Activated naive CD4-positive, alpha-beta T cell treated with anti-CD3 and anti-CD28 coated beads, Interleukin-2, amount 10 ng/mL, durations not matched to agents 7 days and 5 days (primary cell): ENCODE results near the gene ZMAT5.

Experiments used
- CTCF ChIA-PET: fragments of 350-600 bp; sonication (Branson Sonifier 250); formaldehyde crosslinking; loops from one replicate; lab custom pipeline; 2021; ENCODE audit warnings: antibody characterized with exemption; lab: Charles Lee
- DNase-seq: peaks from one replicate; pipeline ENCODE4 v3.0.0-alpha.2; 2020
- H3K27ac Mint-ChIP-seq: one replicate; pipeline ENCODE4 v1.8.0; 2021; ENCODE audit warnings: mild to moderate bottlenecking, moderate library complexity, mixed read lengths
- H3K27me3 Mint-ChIP-seq: one replicate; pipeline ENCODE4 v1.8.0; 2021; ENCODE audit warnings: mild to moderate bottlenecking, mixed read lengths
- H3K36me3 Mint-ChIP-seq: one replicate; pipeline ENCODE4 v1.8.0; 2021; ENCODE audit warnings: mixed read lengths
- H3K4me1 Mint-ChIP-seq: one replicate; pipeline ENCODE4 v1.8.0; 2021; ENCODE audit warnings: mixed read lengths
- H3K4me3 Mint-ChIP-seq: one replicate; pipeline ENCODE4 v1.8.0; 2021; ENCODE audit warnings: mild to moderate bottlenecking, moderate library complexity, mixed read lengths
- H3K9me3 Mint-ChIP-seq: one replicate; pipeline ENCODE4 v1.8.0; 2021; ENCODE audit warnings: mixed read lengths

Gene ZMAT5

GRCh38 chr22:29773233-29773632 lies 6.4 kb upstream of the ZMAT5 start:
- CTCF ChIA-PET: interaction anchor here (1.0 to 1.1 kb wide), 2 partner anchors 72 to 232 kb away, joined by 3 read pairs; no protein-coding TSS in a partner anchor
- no peak for DNase-seq
- Mint-ChIP-seq H3K27ac (no peak overlapping the region), H3K27me3 (peaks cover 4% of the 10 kb centered on the region), H3K4me3 (no peak overlapping the region), H3K9me3 (no peaks in the 10 kb centered on the region), H3K4me1 (peaks cover 11% of the 10 kb centered on the region), H3K36me3 (peaks cover 19% of the 10 kb centered on the region)

- H3K36me3 Mint-ChIP-seq: peaks cover 23% of the 10 kb centered on the region
- no peak overlapping the region for H3K4me3 Mint-ChIP-seq
- no peaks in the 10 kb centered on the region for H3K9me3 Mint-ChIP-seq
- no peaks in the 10 kb centered on the region for H3K27me3 Mint-ChIP-seq
- H3K4me1 Mint-ChIP-seq: peaks cover 17% of the 10 kb centered on the region
- CTCF ChIA-PET: interaction anchor here (0.8 to 1.0 kb wide), 2 partner anchors 71 to 306 kb away, joined by 3 read pairs; no protein-coding TSS in a partner anchor
- no peak for DNase-seq
- no peak overlapping the region for H3K27ac Mint-ChIP-seq
Measured at GRCh38 chr22:29772170-29772641, 5.4 kb upstream of the ZMAT5 start.

- Mint-ChIP-seq H3K4me1 (peaks cover 37% of the 10 kb centered on the region), H3K27me3 (no peaks in the 10 kb centered on the region), H3K9me3 (no peaks in the 10 kb centered on the region), H3K4me3 (no peak overlapping the region), H3K36me3 (peaks cover 24% of the 10 kb centered on the region), H3K27ac (no peak overlapping the region)
- CTCF ChIA-PET: interaction anchor here (1.5 kb wide), 1 partner anchor 12 kb away, joined by 3 read pairs; no protein-coding TSS in a partner anchor
- no peak for DNase-seq
Measured at GRCh38 chr22:29769723-29770321, 3.0 kb upstream of the ZMAT5 start.

- no peaks in the 10 kb centered on the region for H3K27me3 Mint-ChIP-seq
- peaks cover 39% of the 10 kb centered on the region for H3K4me1 Mint-ChIP-seq
- DNase-seq: no peak
- CTCF ChIA-PET: no interaction called here
- no peaks in the 10 kb centered on the region for H3K9me3 Mint-ChIP-seq
- peak overlapping the region; percentile 99 for H3K4me3 Mint-ChIP-seq
- peak overlapping the region; percentile 91 for H3K27ac Mint-ChIP-seq
- H3K36me3 Mint-ChIP-seq: peaks cover 24% of the 10 kb centered on the region
Measured at GRCh38 chr22:29768052-29768693, 1.4 kb upstream of the ZMAT5 start.

- no peaks in the 10 kb centered on the region for H3K27me3 Mint-ChIP-seq
- peaks cover 23% of the 10 kb centered on the region for H3K36me3 Mint-ChIP-seq
- peak within 1 kb of the TSS; percentile 99 for H3K4me3 Mint-ChIP-seq
- CTCF ChIA-PET: interaction anchor here (1.1 to 1.4 kb wide), 3 partner anchors 13 to 238 kb away, joined by 3 to 5 read pairs (median 3); no protein-coding TSS in a partner anchor
- H3K4me1 Mint-ChIP-seq: peaks cover 39% of the 10 kb centered on the region
- peak; percentile 96 for DNase-seq
- no peaks in the 10 kb centered on the region for H3K9me3 Mint-ChIP-seq
- H3K27ac Mint-ChIP-seq: peak within 1 kb of the TSS; percentile 91
Measured at GRCh38 chr22:29767171-29768051, 604 bp upstream of the ZMAT5 start, which contains the start of gene UQCR10. TSS of gene UQCR10 (plus strand) at chr22:29767369. CDS start at chr22:29767399, 30 bp downstream.

- no peaks in the 10 kb centered on the region for H3K9me3 Mint-ChIP-seq
- peaks cover 39% of the 10 kb centered on the region for H3K4me1 Mint-ChIP-seq
- peak overlapping the region; percentile 99 for H3K4me3 Mint-ChIP-seq
- H3K36me3 Mint-ChIP-seq: peaks cover 20% of the 10 kb centered on the region
- CTCF ChIA-PET: interaction anchor here (1.1 to 1.4 kb wide), 3 partner anchors 12 to 239 kb away, joined by 3 to 5 read pairs (median 3); no protein-coding TSS in a partner anchor
- no peaks in the 10 kb centered on the region for H3K27me3 Mint-ChIP-seq
- H3K27ac Mint-ChIP-seq: peak overlapping the region; percentile 91
- peak; percentile 41 for DNase-seq
Measured at GRCh38 chr22:29765905-29766631, 739 bp downstream of the ZMAT5 start.

GRCh38 chr22:29762263-29762662 lies 4.5 kb downstream of the ZMAT5 start:
- H3K27ac Mint-ChIP-seq: no peak overlapping the region
- H3K36me3 Mint-ChIP-seq: peaks cover 1% of the 10 kb centered on the region
- H3K27me3 Mint-ChIP-seq: no peaks in the 10 kb centered on the region
- no peak for DNase-seq
- H3K4me1 Mint-ChIP-seq: peaks cover 22% of the 10 kb centered on the region
- no peak overlapping the region for H3K4me3 Mint-ChIP-seq
- no peaks in the 10 kb centered on the region for H3K9me3 Mint-ChIP-seq
- CTCF ChIA-PET: interaction anchor here (1.6 kb wide), 1 partner anchor 11 kb away, joined by 3 read pairs; no protein-coding TSS in a partner anchor

GRCh38 chr22:29758959-29759358 lies 7.8 kb downstream of the ZMAT5 start:
- Mint-ChIP-seq H3K27me3 (no peaks in the 10 kb centered on the region), H3K27ac (no peak overlapping the region), H3K4me3 (no peak overlapping the region), H3K4me1 (no peaks in the 10 kb centered on the region), H3K9me3 (no peaks in the 10 kb centered on the region), H3K36me3 (no peaks in the 10 kb centered on the region)
- CTCF ChIA-PET: no interaction called here
- no peak for DNase-seq

GRCh38 chr22:29758068-29758622 lies 8.7 kb downstream of the ZMAT5 start:
- no peaks in the 10 kb centered on the region for H3K9me3 Mint-ChIP-seq
- DNase-seq: no peak
- H3K27me3 Mint-ChIP-seq: no peaks in the 10 kb centered on the region
- no peak overlapping the region for H3K27ac Mint-ChIP-seq
- no peaks in the 10 kb centered on the region for H3K4me1 Mint-ChIP-seq
- no peaks in the 10 kb centered on the region for H3K36me3 Mint-ChIP-seq
- no peak overlapping the region for H3K4me3 Mint-ChIP-seq
- CTCF ChIA-PET: no interaction called here

GRCh38 chr22:29757096-29757495 lies 9.7 kb downstream of the ZMAT5 start:
- CTCF ChIA-PET: no interaction called here
- Mint-ChIP-seq H3K36me3 (no peaks in the 10 kb centered on the region), H3K27ac (no peak overlapping the region), H3K27me3 (no peaks in the 10 kb centered on the region), H3K9me3 (no peaks in the 10 kb centered on the region), H3K4me3 (no peak overlapping the region), H3K4me1 (peaks cover 3% of the 10 kb centered on the region)
- DNase-seq: no peak

GRCh38 chr22:29756341-29756740 lies 10.5 kb downstream of the ZMAT5 start:
- no peak overlapping the region for H3K4me3 Mint-ChIP-seq
- H3K27ac Mint-ChIP-seq: no peak overlapping the region
- peaks cover 6% of the 10 kb centered on the region for H3K4me1 Mint-ChIP-seq
- no peaks in the 10 kb centered on the region for H3K36me3 Mint-ChIP-seq
- no peaks in the 10 kb centered on the region for H3K9me3 Mint-ChIP-seq
- H3K27me3 Mint-ChIP-seq: no peaks in the 10 kb centered on the region
- CTCF ChIA-PET: no interaction called here
- DNase-seq: no peak

GRCh38 chr22:29755889-29756288 lies 10.9 kb downstream of the ZMAT5 start:
- H3K4me3 Mint-ChIP-seq: no peak overlapping the region
- no peaks in the 10 kb centered on the region for H3K9me3 Mint-ChIP-seq
- CTCF ChIA-PET: no interaction called here
- peaks cover 10% of the 10 kb centered on the region for H3K4me1 Mint-ChIP-seq
- H3K36me3 Mint-ChIP-seq: peaks cover 2% of the 10 kb centered on the region
- no peaks in the 10 kb centered on the region for H3K27me3 Mint-ChIP-seq
- DNase-seq: no peak
- no peak overlapping the region for H3K27ac Mint-ChIP-seq
